HG02571 (cell line): ENCODE data around the gene MFSD11.
"Not testable (repeated sequence)": the region's sequence is repeated elsewhere in the genome, so short reads cannot be mapped to it uniquely, and the experiment has no call there.

Experiments used
- ATAC-seq: cut with Tn5 transposase; IDR thresholded peaks from one replicate; pipeline ENCODE4 v1.9.1; 2021; ENCODE audit warnings: mild to moderate bottlenecking, moderate library complexity; ENCODE audit not compliant: unreplicated experiment

The MFSD11 gene

GRCh38 chr17:76707985-76708807 is 29.7 kb upstream of the MFSD11 start:
- no peak for ATAC-seq

- ATAC-seq, result no peak
These were observed 28.6 kb upstream of the MFSD11 start for GRCh38 chr17:76709077-76709950.

GRCh38 chr17:76709951-76710862 is 27.7 kb upstream of the MFSD11 start:
- ATAC-seq, result not testable (repeated sequence)

- ATAC-seq, result no peak
These were observed 26.9 kb upstream of the MFSD11 start, which contains the start of gene MXRA7 for GRCh38 chr17:76710863-76711611. TSS of gene MXRA7 (minus strand) at chr17:76710965. CDS start at chr17:76710946, 19 bp downstream.

GRCh38 chr17:76712321-76712720 is 25.6 kb upstream of the MFSD11 start:
- not testable (repeated sequence) for ATAC-seq

- no peak for ATAC-seq
These were observed 24.2 kb upstream of the MFSD11 start for GRCh38 chr17:76713765-76714164.

GRCh38 chr17:76714336-76714735 is 23.6 kb upstream of the MFSD11 start:
- ATAC-seq, result no peak

GRCh38 chr17:76714822-76715495 is 23.0 kb upstream of the MFSD11 start:
- no peak for ATAC-seq

GRCh38 chr17:76715496-76715830 is 22.5 kb upstream of the MFSD11 start:
- ATAC-seq, result no peak

- no peak for ATAC-seq
These were observed 21.6 kb upstream of the MFSD11 start for GRCh38 chr17:76716146-76716838.

- no peak for ATAC-seq
These were observed 21.1 kb upstream of the MFSD11 start for GRCh38 chr17:76716839-76717215.

GRCh38 chr17:76718516-76718915 is 19.4 kb upstream of the MFSD11 start:
- no peak for ATAC-seq

GRCh38 chr17:76720211-76720610 is 17.7 kb upstream of the MFSD11 start:
- ATAC-seq, result no peak

- no peak for ATAC-seq
These were observed 17.0 kb upstream of the MFSD11 start for GRCh38 chr17:76720941-76721340.

GRCh38 chr17:76721463-76721862 is 16.5 kb upstream of the MFSD11 start:
- no peak for ATAC-seq

GRCh38 chr17:76722279-76722678 is 15.6 kb upstream of the MFSD11 start:
- no peak for ATAC-seq

GRCh38 chr17:76722977-76723376 is 14.9 kb upstream of the MFSD11 start:
- ATAC-seq, result not testable (repeated sequence)

GRCh38 chr17:76723812-76724211 is 14.1 kb upstream of the MFSD11 start:
- ATAC-seq, result no peak
